PC-3 (cell line): ENCODE measurements around the gene ZNF423. TPM values are rescaled to one million over a fixed set of nuclear protein-coding genes. Genes with fewer than 3 reads are reported as not detected.

Experiments used
- ATAC-seq: fragments of 200-7000 bp; cut with Tn5 transposase; 2 replicates; pipeline ENCODE4 v1.9.1; 2020; ENCODE audit warnings: mild to moderate bottlenecking, moderate library complexity
- BruUV-seq: library from RNA; stranded (reverse); fragments of 400-500 nt; replicated peaks from 2 replicates; lab custom pipeline; 2021; lab: Mats Ljungman, UMichigan
- CTCF ChIA-PET: fragments of 300-600 bp; sonication (Branson Sonifier 250); formaldehyde crosslinking; loops from one replicate; lab custom pipeline; 2022; ENCODE audit warnings: antibody characterized with exemption; lab: Charles Lee
- POLR2A ChIA-PET: fragments of 300-600 bp; sonication (Branson Sonifier 250); formaldehyde crosslinking; loops from one replicate; lab custom pipeline; 2022; ENCODE audit warnings: antibody characterized with exemption; ENCODE audit not compliant: unreplicated experiment; lab: Charles Lee
- DNase-seq: peaks from one replicate; pipeline ENCODE4 v3.0.0-alpha.2; 2015
- H2AFZ ChIP-seq: fragments of 300-600 bp; sonication (generic); 2 replicates; pipeline ENCODE4 v1.6.0; 2016; ENCODE audit warnings: antibody characterized with exemption, low read length
- H3F3A ChIP-seq: fragments of 300-600 bp; sonication (generic); one replicate; pipeline ENCODE4 v1.6.0; 2017; ENCODE audit warnings: antibody characterized with exemption, low read length, control low read depth, mild to moderate bottlenecking; ENCODE audit not compliant: unreplicated experiment
- H3K27ac ChIP-seq: fragments of 300-600 bp; sonication (generic); 2 replicates; pipeline ENCODE4 v1.5.1; 2016; ENCODE audit warnings: mild to moderate bottlenecking, low read length
- H3K27me3 ChIP-seq: fragments of 300-600 bp; sonication (generic); 2 replicates; pipeline ENCODE4 v1.6.1; 2016; ENCODE audit warnings: low read length, mixed read lengths
- H3K36me3 ChIP-seq: fragments of 300-600 bp; sonication (generic); 2 replicates; pipeline ENCODE4 v1.6.1; 2016; ENCODE audit warnings: low read depth, mixed run types, low read length, mixed read lengths
- H3K4me1 ChIP-seq: fragments of 300-600 bp; sonication (generic); 2 replicates; pipeline ENCODE4 v1.5.1; 2016; ENCODE audit warnings: low read length; ENCODE audit not compliant: insufficient read depth
- H3K4me2 ChIP-seq: fragments of 300-600 bp; sonication (generic); 2 replicates; pipeline ENCODE4 v1.6.0; 2016; ENCODE audit warnings: low read length
- H3K4me3 ChIP-seq: fragments of 300-600 bp; sonication (generic); 2 replicates; pipeline ENCODE4 v1.5.1; 2016; ENCODE audit warnings: mild to moderate bottlenecking, low read length, mixed read lengths
- H3K79me2 ChIP-seq: fragments of 300-600 bp; sonication (generic); 2 replicates; pipeline ENCODE4 v1.6.1; 2017; ENCODE audit warnings: low read length, mixed read lengths
- H3K9ac ChIP-seq: fragments of 300-600 bp; sonication (generic); 2 replicates; pipeline ENCODE4 v1.6.0; 2016; ENCODE audit warnings: mild to moderate bottlenecking, low read length
- H3K9me2 ChIP-seq: fragments of 300-600 bp; sonication (generic); replicated peaks from 2 replicates; pipeline ENCODE4 v1.6.1; 2016; ENCODE audit warnings: mixed run types, low read length, mixed read lengths
- H3K9me3 ChIP-seq: fragments of 300-600 bp; sonication (generic); 2 replicates; pipeline ENCODE4 v1.6.1; 2016; ENCODE audit warnings: low read length, mixed read lengths
- H4K20me1 ChIP-seq: fragments of 300-600 bp; sonication (generic); 2 replicates; pipeline ENCODE4 v1.6.1; 2016; ENCODE audit warnings: low read length, mixed read lengths
- CTCF ChIP-seq: fragments of 300-600 bp; sonication (generic); conservative IDR thresholded peaks from 2 replicates; pipeline ENCODE4 v1.5.1; 2017; ENCODE audit warnings: antibody characterized with exemption, low read depth, mild to moderate bottlenecking, low read length
- EZH2 ChIP-seq: fragments of 300-600 bp; sonication (generic); IDR thresholded peaks from one replicate; pipeline ENCODE4 v1.6.1; 2017; ENCODE audit warnings: antibody characterized with exemption, mild to moderate bottlenecking, low read length; ENCODE audit not compliant: unreplicated experiment
- EZH2phosphoT487 ChIP-seq: fragments of 300-600 bp; sonication (generic); IDR thresholded peaks from 2 replicates; pipeline ENCODE4 v1.6.1; 2018; ENCODE audit warnings: mild to moderate bottlenecking, antibody characterized with exemption, low read length, borderline replicate concordance
- intact Hi-C: fragments of 100-400 bp; cut with micrococcal nuclease; formaldehyde crosslinking; loops from 2 replicates; pipeline ENCODE4 v1.9.0; 2023
- total RNA-seq: library from RNA; depleted of rRNA; stranded (reverse); fragments of >200 nt; gene quantifications from 2 replicates; pipeline ENCODE4 v1.2.3, GENCODE V29; 2014

The ZNF423 gene
- total RNA-seq, 1 experiment from 2014 or later: not detected

GRCh38 chr16:49600536-49600935 lies 255.4 kb downstream of the ZNF423 start:
- Histone ChIP-seq H3K9me2 (no peaks in the 10 kb centered on the region), H3K36me3 (no peaks in the 10 kb centered on the region), H3K27ac (no peak overlapping the region), H3K27me3 (peaks cover 72% of the 10 kb centered on the region), H3K4me3 (no peak overlapping the region), H3K4me1 (no peaks in the 10 kb centered on the region), H3K9me3 (no peaks in the 10 kb centered on the region), H3K4me2 (no peak overlapping the region), H3K9ac (no peak overlapping the region), H3K79me2 (no peaks in the 10 kb centered on the region), H4K20me1 (no peaks in the 10 kb centered on the region), H3F3A (no peaks in the 10 kb centered on the region), H2AFZ (no peak overlapping the region)
- ATAC-seq (no peak), DNase-seq (no peak)
- ChIA-PET POLR2A (no interaction called here), CTCF (no interaction called here)
- TF ChIP-seq EZH2 (no peak), CTCF (no peak), EZH2phosphoT487 (no peak)
- no TSS peak for BruUV-seq
- intact Hi-C loops: no loop called here

GRCh38 chr16:49599704-49600103 lies 256.2 kb downstream of the ZNF423 start:
- Histone ChIP-seq H3K9ac (no peak overlapping the region), H3K9me2 (no peaks in the 10 kb centered on the region), H3K36me3 (no peaks in the 10 kb centered on the region), H4K20me1 (no peaks in the 10 kb centered on the region), H3K4me2 (no peak overlapping the region), H3K27ac (no peak overlapping the region), H3K4me1 (no peaks in the 10 kb centered on the region), H3F3A (no peaks in the 10 kb centered on the region), H2AFZ (no peak overlapping the region), H3K27me3 (peaks cover 69% of the 10 kb centered on the region), H3K79me2 (no peaks in the 10 kb centered on the region), H3K9me3 (no peaks in the 10 kb centered on the region), H3K4me3 (no peak overlapping the region)
- CTCF ChIA-PET: no interaction called here
- no peak for DNase-seq
- POLR2A ChIA-PET: no interaction called here
- intact Hi-C loops: no loop called here
- ATAC-seq: no peak
- no TSS peak for BruUV-seq
- TF ChIP-seq CTCF (no peak), EZH2phosphoT487 (no peak), EZH2 (no peak)

- Histone ChIP-seq H3K4me1 (no peaks in the 10 kb centered on the region), H3K9me2 (no peaks in the 10 kb centered on the region), H4K20me1 (no peaks in the 10 kb centered on the region), H3K27me3 (peaks cover 70% of the 10 kb centered on the region), H3K9me3 (no peaks in the 10 kb centered on the region), H3K4me3 (no peak overlapping the region), H3K79me2 (no peaks in the 10 kb centered on the region), H3F3A (no peaks in the 10 kb centered on the region), H2AFZ (no peak overlapping the region), H3K9ac (no peak overlapping the region), H3K4me2 (no peak overlapping the region), H3K36me3 (no peaks in the 10 kb centered on the region), H3K27ac (no peak overlapping the region)
- TF ChIP-seq CTCF: no peak
- TF ChIP-seq EZH2phosphoT487: no peak
- no peak for TF ChIP-seq EZH2
- ChIA-PET POLR2A (no interaction called here), CTCF (no interaction called here)
- intact Hi-C loops: no loop called here
- ATAC-seq: no peak
- no TSS peak for BruUV-seq
- no peak for DNase-seq
These were observed 256.6 kb downstream of the ZNF423 start for GRCh38 chr16:49599281-49599680.
